Epidermal melanocyte (primary cell): ENCODE results near the gene OBSCN.

ENCODE experiments used
- DNase-seq: peaks from one replicate; pipeline ENCODE4 v3.0.0; 2011; ENCODE audit warnings: low spot score; ENCODE audit not compliant: insufficient read length

OBSCN gene, protein sequence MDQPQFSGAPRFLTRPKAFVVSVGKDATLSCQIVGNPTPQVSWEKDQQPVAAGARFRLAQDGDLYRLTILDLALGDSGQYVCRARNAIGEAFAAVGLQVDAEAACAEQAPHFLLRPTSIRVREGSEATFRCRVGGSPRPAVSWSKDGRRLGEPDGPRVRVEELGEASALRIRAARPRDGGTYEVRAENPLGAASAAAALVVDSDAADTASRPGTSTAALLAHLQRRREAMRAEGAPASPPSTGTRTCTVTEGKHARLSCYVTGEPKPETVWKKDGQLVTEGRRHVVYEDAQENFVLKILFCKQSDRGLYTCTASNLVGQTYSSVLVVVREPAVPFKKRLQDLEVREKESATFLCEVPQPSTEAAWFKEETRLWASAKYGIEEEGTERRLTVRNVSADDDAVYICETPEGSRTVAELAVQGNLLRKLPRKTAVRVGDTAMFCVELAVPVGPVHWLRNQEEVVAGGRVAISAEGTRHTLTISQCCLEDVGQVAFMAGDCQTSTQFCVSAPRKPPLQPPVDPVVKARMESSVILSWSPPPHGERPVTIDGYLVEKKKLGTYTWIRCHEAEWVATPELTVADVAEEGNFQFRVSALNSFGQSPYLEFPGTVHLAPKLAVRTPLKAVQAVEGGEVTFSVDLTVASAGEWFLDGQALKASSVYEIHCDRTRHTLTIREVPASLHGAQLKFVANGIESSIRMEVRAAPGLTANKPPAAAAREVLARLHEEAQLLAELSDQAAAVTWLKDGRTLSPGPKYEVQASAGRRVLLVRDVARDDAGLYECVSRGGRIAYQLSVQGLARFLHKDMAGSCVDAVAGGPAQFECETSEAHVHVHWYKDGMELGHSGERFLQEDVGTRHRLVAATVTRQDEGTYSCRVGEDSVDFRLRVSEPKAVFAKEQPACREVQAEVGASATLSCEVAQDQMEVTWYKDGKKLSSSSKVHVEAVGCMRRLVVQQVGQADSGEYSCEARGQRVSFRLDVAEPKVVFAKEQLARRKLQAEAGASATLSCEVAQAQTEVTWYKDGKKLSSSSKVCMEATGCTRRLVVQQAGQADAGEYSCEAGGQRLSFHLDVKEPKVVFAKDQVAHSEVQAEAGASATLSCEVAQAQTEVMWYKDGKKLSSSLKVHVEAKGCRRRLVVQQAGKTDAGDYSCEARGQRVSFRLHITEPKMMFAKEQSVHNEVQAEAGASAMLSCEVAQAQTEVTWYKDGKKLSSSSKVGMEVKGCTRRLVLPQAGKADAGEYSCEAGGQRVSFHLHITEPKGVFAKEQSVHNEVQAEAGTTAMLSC (N-terminal part only)

GRCh38 chr1:228207851-228208821, at the start of gene OBSCN:
Gene OBSCN (plus strand): TSS chr1:228208044. CDS start chr1:228211784, 3,740 bp downstream.
- no peak for DNase-seq

- no peak for DNase-seq
These were observed 49.5 kb upstream of the OBSCN start for GRCh38 chr1:228158151-228159007.

GRCh38 chr1:228159008-228159665, 48.7 kb upstream of the OBSCN start:
- DNase-seq, result no peak

DNA sequence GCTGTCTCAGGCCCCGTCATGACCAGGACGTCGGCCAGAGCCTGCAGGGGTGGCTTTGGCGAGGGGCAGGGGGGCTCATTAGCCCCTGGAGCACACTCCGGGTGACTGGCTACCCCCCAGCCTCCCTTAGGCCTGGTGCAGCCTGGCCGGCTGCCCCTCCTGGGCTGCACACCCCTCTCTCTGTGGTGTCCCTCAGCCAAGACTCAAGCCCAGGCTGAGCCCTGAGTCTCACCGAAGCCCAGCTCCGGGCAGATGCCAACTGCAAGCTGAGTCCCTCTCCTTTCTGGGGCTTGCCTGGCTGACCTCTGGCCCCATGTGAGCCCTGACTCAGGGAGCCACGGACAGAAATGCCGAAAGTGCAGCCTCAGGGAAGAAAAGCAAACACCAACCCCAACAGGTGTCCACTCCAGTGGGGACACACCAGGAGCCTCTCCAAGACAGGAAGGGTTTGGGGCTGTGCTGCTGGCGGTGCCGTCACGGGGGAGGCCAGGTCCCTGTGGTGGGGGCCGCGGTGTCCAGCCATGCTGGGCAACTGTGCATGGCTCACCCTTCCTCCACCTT, 47.6 kb upstream of the OBSCN start:
- DNase-seq, result no peak

DNA sequence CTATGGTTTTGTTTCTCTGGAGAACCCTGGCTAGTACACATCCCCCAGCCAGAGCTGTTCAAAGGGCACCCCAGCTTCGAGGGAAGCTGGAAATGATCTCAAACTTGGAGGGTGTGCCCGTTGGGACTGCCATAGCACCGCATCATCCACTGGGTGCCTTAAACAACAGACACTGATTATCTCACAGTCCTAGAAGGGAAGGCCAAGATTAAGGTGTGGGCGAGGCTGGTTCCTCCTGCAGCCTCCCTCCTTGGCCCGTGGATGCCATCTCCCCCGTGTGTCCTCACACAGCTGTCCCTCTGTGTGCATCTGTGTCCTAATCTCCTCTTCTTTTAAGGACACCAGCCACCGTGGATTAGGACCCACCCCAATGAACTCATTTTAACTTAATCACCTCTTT, 46.5 kb upstream of the OBSCN start:
- no peak for DNase-seq

DNA sequence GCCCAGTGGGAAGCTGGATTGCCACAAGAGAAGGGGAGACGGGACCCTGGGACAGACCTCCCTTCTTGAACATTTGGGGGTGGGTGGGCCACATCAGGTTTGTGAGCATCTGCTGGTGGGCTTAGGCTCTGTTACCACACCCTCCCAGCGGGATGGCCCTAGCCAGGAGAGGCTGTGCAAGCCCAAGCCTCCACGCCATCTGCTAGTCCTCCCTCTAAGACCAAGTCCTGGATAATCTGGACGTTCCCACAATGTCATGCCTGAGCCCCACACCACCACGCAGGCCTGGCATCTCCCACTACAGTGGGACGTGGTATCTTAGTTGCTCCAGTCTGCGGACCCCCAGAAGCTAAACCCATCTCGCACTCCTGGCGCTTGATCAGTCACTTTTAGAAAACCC, 46.0 kb upstream of the OBSCN start:
- no peak for DNase-seq

GRCh38 chr1:228162286-228163006, 45.4 kb upstream of the OBSCN start:
- no peak for DNase-seq

DNA sequence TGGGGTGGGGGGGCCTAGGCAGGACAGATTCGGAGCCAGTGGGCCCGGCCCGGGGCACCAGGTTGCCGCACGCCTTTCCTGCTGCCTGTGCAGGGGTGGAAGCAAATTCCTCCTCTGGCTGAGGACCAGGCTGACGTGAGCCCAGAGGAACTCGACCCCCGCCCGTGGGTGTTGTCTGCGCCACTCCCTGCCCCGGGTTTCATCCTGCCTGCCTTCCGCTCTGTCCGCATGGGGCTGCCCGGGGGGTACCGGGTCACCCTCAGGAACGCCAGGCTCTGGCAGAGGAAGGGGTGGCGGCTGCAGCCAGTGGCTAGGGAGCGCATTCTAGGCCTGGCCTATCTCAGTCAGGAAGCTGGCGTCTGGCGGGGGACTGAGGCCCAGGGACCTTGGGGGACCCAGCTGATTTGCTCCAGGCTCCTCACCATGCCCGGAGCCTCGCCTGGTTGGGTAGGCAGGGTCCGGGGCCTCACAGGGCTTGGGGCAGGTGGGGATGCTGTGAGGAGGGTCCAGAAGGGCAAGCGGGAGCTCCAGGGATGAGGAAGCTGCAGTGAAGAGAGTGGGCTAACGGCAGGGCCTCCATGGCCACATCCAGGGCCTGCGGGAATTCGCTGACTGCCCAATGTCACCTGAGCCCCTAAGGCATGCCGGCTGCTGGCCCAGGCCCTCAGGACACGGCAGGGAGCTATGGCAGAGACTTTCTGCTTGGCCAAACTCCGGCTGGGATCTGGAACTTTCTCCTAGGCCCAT, 44.7 kb upstream of the OBSCN start:
- no peak for DNase-seq

DNA sequence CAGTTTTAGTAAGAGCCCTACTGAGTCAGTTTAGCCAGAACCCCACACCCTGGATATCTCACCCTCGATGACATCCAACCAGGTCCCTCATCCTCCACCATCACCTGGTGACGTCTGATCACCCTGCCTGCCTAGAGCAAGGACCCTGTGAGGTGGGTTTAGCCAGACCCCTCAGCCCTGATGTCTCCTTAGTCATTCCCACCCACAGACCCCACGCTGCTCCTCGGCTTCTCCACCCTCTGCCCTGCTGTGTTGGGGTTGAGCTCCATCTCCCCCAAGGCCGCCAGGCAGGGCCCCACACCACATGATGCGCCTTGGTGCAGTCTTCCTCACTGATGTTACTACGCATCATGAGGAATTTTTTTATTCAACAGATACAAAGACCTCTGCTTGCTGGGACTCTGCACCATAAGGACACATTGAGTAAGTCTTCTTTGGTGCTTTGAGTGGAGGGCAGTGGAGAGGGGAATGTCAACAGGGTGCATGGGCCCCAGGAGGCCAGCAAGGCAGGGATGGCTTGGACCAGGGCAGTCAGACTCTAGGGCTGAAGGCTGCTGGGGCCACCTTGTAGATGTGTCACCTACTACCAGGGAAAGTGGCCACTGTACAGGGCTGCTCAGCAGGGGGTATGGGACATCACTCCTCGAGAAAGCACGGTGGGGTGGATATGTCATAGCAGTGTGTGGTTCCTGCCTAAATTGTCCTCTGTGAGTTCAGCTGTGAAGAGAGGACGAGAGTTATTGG, 43.9 kb upstream of the OBSCN start:
- no peak for DNase-seq

- no peak for DNase-seq
These were observed 43.1 kb upstream of the OBSCN start for GRCh38 chr1:228164561-228165371.

DNA sequence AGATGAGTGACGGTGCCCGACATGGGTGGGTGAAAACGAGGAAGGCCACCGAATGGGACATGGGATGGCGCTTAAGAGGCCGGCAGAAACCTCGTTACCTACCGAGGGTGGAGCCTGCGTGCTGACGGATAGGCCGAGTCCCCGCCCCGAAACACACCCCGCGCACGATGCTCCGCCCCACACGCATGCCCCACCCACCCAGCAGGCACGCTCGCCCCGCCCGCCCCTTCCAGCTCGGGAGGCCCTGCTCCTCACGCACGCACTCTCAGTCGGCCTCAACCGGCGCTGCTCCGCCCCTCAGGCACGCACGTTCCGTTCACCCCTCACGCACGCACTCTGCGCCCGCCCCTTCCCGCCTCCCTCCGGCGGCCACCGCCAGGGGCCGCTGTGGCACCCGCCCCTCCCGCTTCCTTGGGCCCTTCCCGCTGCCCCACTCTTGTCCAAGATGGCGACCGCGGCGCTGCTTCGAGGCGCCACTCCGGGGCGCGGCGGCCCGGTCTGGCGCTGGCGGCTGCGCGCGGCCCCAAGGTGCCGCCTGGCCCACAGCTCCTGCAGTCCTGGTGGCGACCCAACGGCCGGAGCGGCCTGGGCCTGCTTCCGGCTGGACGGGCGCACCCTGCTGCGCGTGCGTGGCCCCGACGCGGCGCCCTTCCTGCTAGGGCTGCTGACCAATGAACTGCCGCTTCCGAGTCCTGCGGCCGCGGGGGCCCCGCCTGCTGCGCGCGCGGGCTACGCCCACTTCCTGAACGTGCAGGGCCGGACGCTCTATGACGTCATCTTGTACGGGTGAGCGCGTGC, 42.3 kb upstream of the OBSCN start, which contains the start of gene IBA57:
Gene IBA57, plus strand, starts transcription at position 433 of the 798 bp plus-strand sequence. Its CDS starts 13 bp downstream, at position 446.
- peak; percentile 98 for DNase-seq

DNA sequence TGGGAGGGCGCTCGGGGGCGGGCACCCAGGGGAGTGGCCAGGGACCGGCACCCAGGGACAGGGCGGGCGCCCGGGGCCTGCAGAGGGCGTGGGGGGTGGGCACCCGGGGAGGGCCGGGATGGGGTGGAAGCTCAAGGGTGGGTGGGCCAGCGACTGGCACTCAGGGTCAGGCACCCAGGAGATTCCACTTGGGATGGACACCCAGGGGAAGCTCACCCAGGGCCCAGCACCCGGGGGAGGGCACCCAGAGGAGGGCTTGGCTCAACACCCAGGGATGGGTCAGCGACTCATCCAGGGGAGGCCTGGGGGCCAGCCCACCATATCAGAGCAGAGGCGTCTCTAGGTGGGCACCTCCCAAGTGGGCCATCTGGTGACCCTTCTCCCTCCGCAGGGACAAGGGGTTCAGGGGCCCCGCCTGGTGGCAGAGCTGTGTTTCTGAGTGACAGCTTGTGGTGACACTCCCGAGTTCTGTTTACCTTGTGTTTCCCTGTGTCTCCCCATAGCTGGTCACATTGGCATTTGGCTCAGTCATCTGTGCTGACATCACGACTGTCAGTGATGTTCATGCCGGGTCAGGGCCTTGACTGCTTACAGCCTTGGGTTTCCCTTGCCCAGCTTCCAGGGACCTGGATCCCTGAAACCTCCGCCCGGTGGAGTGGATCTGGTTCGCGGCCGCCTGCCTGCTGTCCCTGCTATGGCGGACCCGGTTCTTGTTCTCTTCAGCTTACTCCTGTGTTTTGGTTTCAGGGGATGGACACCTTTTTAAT, 41.5 kb upstream of the OBSCN start:
- peak; percentile 31 for DNase-seq

DNA sequence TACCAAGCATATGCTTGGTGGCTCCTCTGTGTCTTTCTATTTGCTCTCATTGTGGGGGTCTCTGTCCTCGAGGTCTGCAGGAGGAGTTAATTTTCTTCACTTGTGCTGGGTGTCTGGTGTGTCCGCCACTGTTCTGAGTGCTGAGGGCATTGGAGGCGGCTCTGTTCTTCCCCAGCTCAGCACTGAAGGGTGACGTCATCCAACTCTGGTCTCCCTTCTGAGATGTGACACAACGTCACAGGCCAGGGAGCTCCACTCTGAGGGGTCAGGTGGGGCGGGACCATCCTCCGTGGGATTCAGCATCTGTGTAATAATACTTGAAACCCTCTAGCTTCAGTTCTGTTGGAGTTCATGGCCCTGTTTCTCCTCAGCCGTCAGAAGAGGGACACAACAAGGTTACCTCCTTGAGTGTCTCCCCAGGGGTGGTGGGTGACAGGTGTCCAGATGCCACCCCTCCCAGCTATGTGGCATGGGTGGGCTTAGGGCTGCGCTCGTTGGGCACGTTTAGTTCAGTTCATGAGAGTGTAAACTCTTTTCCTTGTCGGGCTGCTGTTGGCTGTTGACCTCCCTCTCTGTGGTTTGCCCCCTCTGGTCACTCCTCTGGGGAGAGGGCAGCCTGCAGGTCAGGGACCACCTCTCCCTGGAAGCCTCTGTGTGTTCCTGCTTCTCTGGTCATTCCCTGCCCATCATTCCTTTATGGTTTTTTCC, 39.1 kb upstream of the OBSCN start:
- no peak for DNase-seq
